ENCODE results near the gene SH3BP4. TPM values are rescaled to one million over a fixed set of nuclear protein-coding genes. Genes with fewer than 3 reads are reported as not detected.

The SH3BP4 gene
- total RNA-seq, 4 donors from 2014 or later = 29.1 to 57.8 (median 42.6) TPM

DNA sequence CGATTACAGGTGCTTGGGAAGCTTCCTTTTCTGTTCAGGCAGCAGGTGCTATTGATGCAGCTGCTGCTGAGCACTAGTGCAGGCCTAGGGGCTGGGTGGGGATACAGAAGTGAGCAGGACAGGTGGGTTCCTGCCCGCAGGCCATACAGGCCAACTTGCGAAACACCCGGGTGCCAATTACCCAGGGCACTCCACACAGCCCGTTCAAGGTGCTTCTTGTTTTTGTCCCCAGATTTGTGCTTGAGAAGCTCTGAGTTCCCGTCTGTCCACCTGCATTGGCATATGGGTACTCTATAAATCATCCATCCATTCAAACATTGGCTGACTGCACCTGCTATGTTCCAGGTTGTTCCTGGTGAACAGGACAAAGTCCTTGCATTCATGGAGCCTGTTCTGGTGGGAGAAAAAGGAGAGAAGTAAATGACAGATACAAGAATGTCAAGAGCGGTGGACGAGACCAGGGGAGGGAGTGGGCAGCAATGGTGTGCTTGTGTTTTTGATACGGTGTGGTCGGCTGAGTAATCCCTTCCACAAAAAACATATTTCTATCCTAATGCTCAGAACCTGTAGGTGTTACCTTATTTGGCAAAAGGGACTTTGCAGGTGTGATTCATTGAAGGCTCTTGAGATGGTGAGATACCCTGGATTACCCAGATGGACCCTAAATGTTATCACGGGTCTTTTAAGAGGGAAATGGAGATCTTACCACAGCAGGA is 31.4 kb downstream of the SH3BP4 start:
- WGBS, 2 donors = 75 to 77% methylated on average over 11 of the region's 11 CpGs
- intact Hi-C loops (cut with DNase I; ENCODE audit: low total_unique reads) = no loop called here
- H3K4me3 ChIP-seq (ENCODE audit: low read depth, poor library complexity, severe bottlenecking) = no peak overlapping the region
- DNase-seq (ENCODE audit: low spot score in 2 of 2) = no peak
- no peak for TF ChIP-seq POLR2A (IDR thresholded peaks at IDR 0.05)
- TF ChIP-seq, protein P1, sequence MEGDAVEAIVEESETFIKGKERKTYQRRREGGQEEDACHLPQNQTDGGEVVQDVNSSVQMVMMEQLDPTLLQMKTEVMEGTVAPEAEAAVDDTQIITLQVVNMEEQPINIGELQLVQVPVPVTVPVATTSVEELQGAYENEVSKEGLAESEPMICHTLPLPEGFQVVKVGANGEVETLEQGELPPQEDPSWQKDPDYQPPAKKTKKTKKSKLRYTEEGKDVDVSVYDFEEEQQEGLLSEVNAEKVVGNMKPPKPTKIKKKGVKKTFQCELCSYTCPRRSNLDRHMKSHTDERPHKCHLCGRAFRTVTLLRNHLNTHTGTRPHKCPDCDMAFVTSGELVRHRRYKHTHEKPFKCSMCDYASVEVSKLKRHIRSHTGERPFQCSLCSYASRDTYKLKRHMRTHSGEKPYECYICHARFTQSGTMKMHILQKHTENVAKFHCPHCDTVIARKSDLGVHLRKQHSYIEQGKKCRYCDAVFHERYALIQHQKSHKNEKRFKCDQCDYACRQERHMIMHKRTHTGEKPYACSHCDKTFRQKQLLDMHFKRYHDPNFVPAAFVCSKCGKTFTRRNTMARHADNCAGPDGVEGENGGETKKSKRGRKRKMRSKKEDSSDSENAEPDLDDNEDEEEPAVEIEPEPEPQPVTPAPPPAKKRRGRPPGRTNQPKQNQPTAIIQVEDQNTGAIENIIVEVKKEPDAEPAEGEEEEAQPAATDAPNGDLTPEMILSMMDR (IDR thresholded peaks at IDR 0.05) = no peak

DNA sequence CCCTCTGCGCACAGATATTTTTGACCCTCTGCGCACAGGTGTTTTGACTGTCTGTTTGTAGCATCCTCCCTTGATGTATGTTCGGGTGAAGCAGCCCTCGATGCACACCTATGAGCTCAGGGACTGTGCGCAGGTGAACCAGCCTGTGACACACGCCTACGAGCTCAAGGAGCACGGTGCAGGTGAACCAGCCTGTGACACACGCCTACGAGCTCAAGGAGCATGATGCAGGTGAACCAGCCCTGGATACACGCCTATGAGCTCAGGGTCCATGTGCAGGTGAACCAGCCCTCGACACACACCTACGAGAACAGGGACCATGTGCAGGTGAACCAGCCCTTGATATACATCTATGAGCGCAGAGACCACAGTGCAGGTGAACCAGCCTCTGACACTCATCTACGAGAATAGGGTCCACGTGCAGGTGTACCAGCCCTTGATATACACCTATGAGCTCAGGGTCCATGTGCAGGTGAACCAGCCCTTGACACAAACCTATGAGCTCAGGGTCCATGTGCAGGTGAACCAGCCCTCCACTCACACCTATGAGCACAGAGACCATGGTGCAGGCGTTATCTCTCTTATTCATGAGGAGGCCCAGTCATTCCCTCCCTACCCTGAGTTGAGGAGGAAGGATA is 33.9 kb downstream of the SH3BP4 start:
- intact Hi-C loops (cut with DNase I; ENCODE audit: low total_unique reads) = no loop called here
- WGBS, 2 donors = 90 to 94% methylated on average over 17 of the region's 17 CpGs
- TF ChIP-seq, protein P1 (IDR thresholded peaks at IDR 0.05) = no peak
- no peak for TF ChIP-seq POLR2A (IDR thresholded peaks at IDR 0.05)

DNA sequence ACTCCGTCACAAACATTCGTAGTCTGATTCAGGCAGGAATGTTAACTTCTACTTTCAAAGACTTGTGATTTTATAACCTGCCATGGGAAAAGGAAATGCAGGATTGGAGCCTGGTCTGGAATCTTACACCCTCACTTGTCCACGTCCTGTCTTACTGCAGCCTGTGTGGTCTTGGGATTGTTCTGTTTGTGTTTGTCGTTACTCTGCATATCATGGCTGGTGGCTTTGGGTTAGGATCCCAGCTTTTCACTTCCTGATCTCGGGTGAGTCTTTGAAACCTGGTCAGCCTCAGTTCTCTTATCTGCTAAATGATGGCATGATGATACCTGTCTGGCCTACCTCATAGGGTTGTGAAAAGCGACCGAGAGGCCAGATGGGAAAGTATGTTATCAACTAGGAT is 34.6 kb downstream of the SH3BP4 start:
- no peak for DNase-seq (ENCODE audit: low spot score in 2 of 2)
- H3K4me3 ChIP-seq (ENCODE audit: low read depth, poor library complexity, severe bottlenecking) = no peak overlapping the region
- no peak for TF ChIP-seq POLR2A (IDR thresholded peaks at IDR 0.05)
- TF ChIP-seq, protein P1 (IDR thresholded peaks at IDR 0.05) = no peak
- intact Hi-C loops (cut with DNase I; ENCODE audit: low total_unique reads) = no loop called here
- 86 to 89% methylated on average over 7 of the region's 7 CpGs for WGBS, 2 donors

More for the DNA sequence above, 33.9 kb downstream of the SH3BP4 start:
- H3K4me3 ChIP-seq (ENCODE audit: low read depth, poor library complexity, severe bottlenecking) = no peak overlapping the region
- no peak for DNase-seq (ENCODE audit: low spot score in 2 of 2)

DNA sequence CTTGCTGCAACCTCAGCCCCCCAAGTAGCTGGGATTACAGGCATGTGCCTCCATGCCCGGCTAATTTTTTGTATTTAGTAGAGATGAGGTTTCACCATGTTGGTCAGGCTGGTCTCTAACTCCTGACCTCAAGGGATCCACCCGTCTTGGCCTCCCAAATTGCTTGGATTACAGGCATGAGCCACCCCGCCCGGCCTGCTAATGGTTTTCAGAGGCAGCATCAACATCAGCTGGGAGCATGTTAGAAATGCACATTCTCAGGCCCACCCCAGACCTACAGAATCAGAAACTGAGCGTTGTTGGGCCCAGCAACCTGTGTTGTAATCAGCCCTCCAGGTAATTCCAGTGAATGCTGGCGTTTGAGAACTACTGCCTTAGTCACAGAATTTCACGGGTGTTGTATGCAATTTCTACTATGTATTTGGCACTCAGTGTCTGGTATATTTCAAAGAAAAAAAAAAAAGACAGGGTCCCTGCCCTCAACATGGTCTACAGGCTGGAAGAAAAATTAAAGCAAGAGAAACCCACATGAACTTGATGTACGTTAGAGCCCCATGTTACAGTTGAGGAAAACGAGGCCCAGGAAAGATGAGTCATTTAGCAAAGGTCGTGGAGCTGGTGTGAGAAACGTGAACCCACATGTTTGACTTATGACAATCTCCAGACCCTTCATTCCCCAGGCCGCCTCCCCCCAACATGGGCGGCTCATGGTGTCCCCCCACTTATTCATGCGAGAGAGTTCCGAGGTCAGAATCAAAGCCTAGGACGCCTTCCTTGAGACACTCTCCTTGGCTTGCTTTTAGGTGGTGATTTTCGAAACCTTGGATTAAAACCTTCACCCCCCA is 35.3 kb downstream of the SH3BP4 start:
- 89 to 90% methylated on average over 17 of the region's 17 CpGs for WGBS, 2 donors
- no peak for DNase-seq (ENCODE audit: low spot score in 2 of 2)
- intact Hi-C loops (cut with DNase I; ENCODE audit: low total_unique reads) = no loop called here
- TF ChIP-seq, protein P1 (IDR thresholded peaks at IDR 0.05) = no peak
- no peak for TF ChIP-seq POLR2A (IDR thresholded peaks at IDR 0.05)
- H3K4me3 ChIP-seq (ENCODE audit: low read depth, poor library complexity, severe bottlenecking) = no peak overlapping the region

DNA sequence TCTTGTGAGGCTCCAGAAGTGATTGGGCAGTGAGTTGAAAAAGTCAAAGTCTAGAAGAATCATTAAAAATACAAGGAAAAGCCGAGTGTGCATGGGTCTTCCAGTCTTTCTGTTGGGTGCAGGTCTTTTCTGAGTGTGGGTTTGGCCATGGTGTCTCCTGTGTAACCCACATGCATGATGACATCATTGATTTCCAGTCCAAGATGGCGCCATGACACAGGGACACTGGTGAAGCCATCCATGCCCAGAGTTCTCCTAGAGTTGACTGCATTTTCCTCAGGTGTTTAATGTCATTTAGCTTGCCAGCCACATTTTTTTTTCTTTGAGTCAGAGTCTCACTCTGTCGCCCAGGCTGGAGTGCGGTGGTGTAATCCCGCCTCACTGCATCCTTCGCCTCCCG is 35.9 kb downstream of the SH3BP4 start:
- TF ChIP-seq, protein P1 (IDR thresholded peaks at IDR 0.05) = no peak
- TF ChIP-seq POLR2A (IDR thresholded peaks at IDR 0.05) = no peak
- intact Hi-C loops (cut with DNase I; ENCODE audit: low total_unique reads) = no loop called here
- WGBS, 2 donors = 94 to 97% methylated on average over 7 of the region's 7 CpGs
- DNase-seq (ENCODE audit: low spot score in 2 of 2) = no peak
- no peak overlapping the region for H3K4me3 ChIP-seq (ENCODE audit: low read depth, poor library complexity, severe bottlenecking)
